Osteocyte (in vitro differentiated cells): ENCODE data around the gene TBCE. TPM values are rescaled to one million over a fixed set of nuclear protein-coding genes. Genes with fewer than 3 reads are reported as not detected.

Experiments used
- DNase-seq: peaks from one replicate; pipeline ENCODE4 v3.0.0; 2021; ENCODE audit warnings: mixed read lengths; ENCODE audit not compliant: unreplicated experiment; ENCODE audit errors: extremely low spot score
- H3K27ac Mint-ChIP-seq: one replicate; pipeline ENCODE4 v1.8.0; 2021; ENCODE audit warnings: mild to moderate bottlenecking, mixed read lengths; ENCODE audit not compliant: unreplicated experiment
- H3K27me3 Mint-ChIP-seq: one replicate; pipeline ENCODE4 v1.8.0; 2021; ENCODE audit warnings: mixed read lengths; ENCODE audit not compliant: unreplicated experiment
- H3K36me3 Mint-ChIP-seq: one replicate; pipeline ENCODE4 v1.8.0; 2021; ENCODE audit warnings: mixed read lengths; ENCODE audit not compliant: unreplicated experiment
- H3K4me1 Mint-ChIP-seq: one replicate; pipeline ENCODE4 v1.8.0; 2021; ENCODE audit warnings: mixed read lengths; ENCODE audit not compliant: unreplicated experiment
- H3K4me3 Mint-ChIP-seq: one replicate; pipeline ENCODE4 v1.8.0; 2021; ENCODE audit warnings: mild to moderate bottlenecking, moderate library complexity, mixed read lengths; ENCODE audit not compliant: unreplicated experiment
- H3K9me3 Mint-ChIP-seq: one replicate; pipeline ENCODE4 v1.8.0; 2021; ENCODE audit warnings: mixed read lengths; ENCODE audit not compliant: unreplicated experiment
- total RNA-seq: library from RNA; stranded (reverse); gene quantifications from 2 replicates; pipeline ENCODE4 v1.2.1, GENCODE V29; 2021
- TF ChIP-seq, protein P1 (sequence below): fragments of 200-600 bp; sonication (generic); IDR thresholded peaks from 2 replicates; pipeline ENCODE4 v1.5.0; 2021; ENCODE audit warnings: antibody characterized with exemption, mild to moderate bottlenecking, moderate library complexity

Gene TBCE
- total RNA-seq, 1 donor from 2014 or later, result 30.3 TPM

DNA sequence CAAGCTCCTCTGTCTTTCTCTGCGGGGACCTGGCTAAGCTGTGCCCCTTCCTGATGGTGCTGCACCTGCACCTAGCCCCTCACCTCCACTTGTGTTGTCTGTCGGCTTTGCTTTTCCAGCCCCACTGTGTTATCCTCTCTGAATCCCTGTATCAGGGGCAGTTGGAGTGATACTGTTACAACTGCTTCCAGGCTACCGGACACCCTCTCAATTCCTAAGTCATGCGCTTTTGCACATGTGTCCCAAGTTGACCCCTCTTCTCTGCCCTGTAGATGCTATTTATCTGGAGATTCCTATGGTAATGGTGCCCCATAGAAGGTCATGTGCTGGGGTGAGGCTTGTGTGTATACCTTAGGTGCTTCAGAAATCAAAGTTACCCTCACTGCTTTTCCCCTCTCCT lies 58.9 kb downstream of the TBCE start:
- H3K36me3 Mint-ChIP-seq, result peaks cover 3% of the 10 kb centered on the region
- H3K27ac Mint-ChIP-seq, result no peak overlapping the region
- no peak for DNase-seq
- TF ChIP-seq, protein P1, sequence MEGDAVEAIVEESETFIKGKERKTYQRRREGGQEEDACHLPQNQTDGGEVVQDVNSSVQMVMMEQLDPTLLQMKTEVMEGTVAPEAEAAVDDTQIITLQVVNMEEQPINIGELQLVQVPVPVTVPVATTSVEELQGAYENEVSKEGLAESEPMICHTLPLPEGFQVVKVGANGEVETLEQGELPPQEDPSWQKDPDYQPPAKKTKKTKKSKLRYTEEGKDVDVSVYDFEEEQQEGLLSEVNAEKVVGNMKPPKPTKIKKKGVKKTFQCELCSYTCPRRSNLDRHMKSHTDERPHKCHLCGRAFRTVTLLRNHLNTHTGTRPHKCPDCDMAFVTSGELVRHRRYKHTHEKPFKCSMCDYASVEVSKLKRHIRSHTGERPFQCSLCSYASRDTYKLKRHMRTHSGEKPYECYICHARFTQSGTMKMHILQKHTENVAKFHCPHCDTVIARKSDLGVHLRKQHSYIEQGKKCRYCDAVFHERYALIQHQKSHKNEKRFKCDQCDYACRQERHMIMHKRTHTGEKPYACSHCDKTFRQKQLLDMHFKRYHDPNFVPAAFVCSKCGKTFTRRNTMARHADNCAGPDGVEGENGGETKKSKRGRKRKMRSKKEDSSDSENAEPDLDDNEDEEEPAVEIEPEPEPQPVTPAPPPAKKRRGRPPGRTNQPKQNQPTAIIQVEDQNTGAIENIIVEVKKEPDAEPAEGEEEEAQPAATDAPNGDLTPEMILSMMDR, result no peak
- H3K4me1 Mint-ChIP-seq, result peaks cover 4% of the 10 kb centered on the region
- no peaks in the 10 kb centered on the region for H3K9me3 Mint-ChIP-seq
- H3K4me3 Mint-ChIP-seq, result no peak overlapping the region
- H3K27me3 Mint-ChIP-seq, result no peaks in the 10 kb centered on the region

DNA sequence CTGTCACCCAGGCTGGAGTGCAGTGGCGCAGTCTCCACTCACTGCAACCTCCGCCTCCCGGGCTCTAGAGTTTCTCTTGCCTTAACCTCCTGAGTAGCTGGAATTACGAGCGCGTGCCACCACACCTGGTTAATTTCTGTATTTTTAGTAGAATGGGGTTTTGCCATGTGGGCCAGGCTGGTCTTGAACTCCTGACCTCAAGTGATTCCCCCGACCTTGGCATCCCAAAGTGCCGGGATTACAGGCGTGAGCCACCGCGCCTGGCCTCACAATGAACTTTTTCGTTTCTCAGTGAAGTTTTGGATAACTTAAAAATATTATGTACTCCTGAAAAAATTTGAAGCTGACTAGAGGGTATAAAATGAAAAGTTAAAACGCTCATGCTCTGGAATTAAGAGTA lies 59.5 kb downstream of the TBCE start:
- DNase-seq, result no peak
- H3K27me3 Mint-ChIP-seq, result no peaks in the 10 kb centered on the region
- H3K9me3 Mint-ChIP-seq, result no peaks in the 10 kb centered on the region
- H3K36me3 Mint-ChIP-seq, result peaks cover 2% of the 10 kb centered on the region
- no peak overlapping the region for H3K27ac Mint-ChIP-seq
- TF ChIP-seq, protein P1, result no peak
- H3K4me3 Mint-ChIP-seq, result no peak overlapping the region
- H3K4me1 Mint-ChIP-seq, result peaks cover 4% of the 10 kb centered on the region

DNA sequence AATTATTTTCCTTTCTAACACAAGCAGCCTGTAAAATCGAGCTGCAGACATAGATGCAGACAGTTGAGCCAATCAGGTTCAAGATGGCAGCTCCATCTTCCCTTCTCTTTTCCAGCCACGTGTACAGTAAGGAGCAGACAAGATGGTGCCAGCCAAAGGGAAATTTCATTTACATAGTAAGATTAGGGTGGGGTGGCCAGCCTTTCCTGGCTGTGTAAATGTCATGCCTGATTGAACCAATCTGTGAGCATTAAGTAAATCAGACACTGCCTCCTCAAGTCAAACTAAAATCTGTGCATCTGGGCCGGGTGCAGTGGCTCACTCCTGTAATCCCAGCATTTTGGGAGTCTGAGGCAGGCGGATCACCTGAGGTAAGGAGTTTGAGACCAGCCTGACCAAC lies 60.2 kb downstream of the TBCE start:
- Mint-ChIP-seq H3K36me3 (peaks cover 2% of the 10 kb centered on the region), H3K4me1 (peaks cover 1% of the 10 kb centered on the region), H3K27me3 (no peaks in the 10 kb centered on the region), H3K9me3 (no peaks in the 10 kb centered on the region), H3K27ac (no peak overlapping the region), H3K4me3 (no peak overlapping the region)
- no peak for DNase-seq
- TF ChIP-seq, protein P1, result no peak

DNA sequence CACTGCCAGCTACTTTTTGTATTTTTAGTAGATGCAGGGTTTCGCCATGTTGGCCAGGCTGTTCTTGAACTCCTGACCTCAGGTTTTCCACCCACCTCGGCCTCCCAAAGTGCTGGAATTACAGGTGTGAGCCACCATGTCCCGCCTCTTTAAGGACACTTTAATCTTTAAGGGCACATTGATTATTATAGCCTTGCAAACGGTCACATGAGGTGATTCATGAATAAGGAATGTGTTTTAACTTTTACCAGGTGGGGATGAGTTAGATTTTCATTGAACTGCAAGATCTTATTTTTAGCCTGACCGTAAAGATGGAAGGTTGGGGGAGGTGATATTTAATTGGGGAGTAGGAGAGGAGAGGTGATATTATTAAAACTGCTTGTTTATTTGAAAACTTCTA lies 61.9 kb downstream of the TBCE start:
- peaks cover 8% of the 10 kb centered on the region for H3K36me3 Mint-ChIP-seq
- H3K4me3 Mint-ChIP-seq, result no peak overlapping the region
- no peak overlapping the region for H3K27ac Mint-ChIP-seq
- H3K27me3 Mint-ChIP-seq, result no peaks in the 10 kb centered on the region
- TF ChIP-seq, protein P1, result no peak
- H3K9me3 Mint-ChIP-seq, result no peaks in the 10 kb centered on the region
- DNase-seq, result no peak
- H3K4me1 Mint-ChIP-seq, result peaks cover 1% of the 10 kb centered on the region

DNA sequence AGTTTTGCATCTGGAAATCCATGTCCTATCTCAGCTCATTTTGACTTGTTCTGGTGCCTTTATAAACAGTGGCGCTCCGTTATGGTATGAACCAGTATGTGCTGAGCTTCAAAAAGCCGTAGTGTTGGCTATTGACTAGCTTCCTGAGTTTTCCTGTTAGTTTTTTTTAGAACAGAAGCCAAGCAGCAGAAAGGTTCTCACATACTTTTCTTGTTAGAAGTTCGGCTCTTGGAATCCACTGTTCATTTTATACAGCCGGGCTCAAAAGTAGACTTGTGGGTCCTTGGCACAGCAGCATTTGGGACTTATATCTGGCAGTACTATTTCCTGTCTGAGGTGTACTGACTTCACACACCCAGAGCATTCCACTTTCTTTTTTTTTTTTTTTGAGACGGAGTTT lies 63.8 kb downstream of the TBCE start:
- Mint-ChIP-seq H3K4me1 (peaks cover 1% of the 10 kb centered on the region), H3K4me3 (no peak overlapping the region), H3K27me3 (no peaks in the 10 kb centered on the region), H3K9me3 (no peaks in the 10 kb centered on the region), H3K36me3 (peaks cover 16% of the 10 kb centered on the region), H3K27ac (no peak overlapping the region)
- DNase-seq, result no peak
- TF ChIP-seq, protein P1, result no peak
